Effector CD8-positive, alpha-beta T cell (primary cell): ENCODE results near the gene OR13C5.
"Not testable (repeated sequence)": the region's sequence is repeated elsewhere in the genome, so short reads cannot be mapped to it uniquely, and the experiment has no call there.

Experiments used
- DNase-seq: peaks from one replicate; lab custom pipeline; 2025; lab: John Stamatoyannopoulos, UW
- total RNA-seq, 4 experiments: gene quantifications; one replicate each; lab custom pipeline; 2026; lab: John Stamatoyannopoulos, UW

The OR13C5 gene
- total RNA-seq, result 0 reads per million in 4 experiments

GRCh38 chr9:104599313-104599712 lies at the start of gene OR13C5:
Gene OR13C5 (minus strand): TSS chr9:104599413. CDS start chr9:104599413, 0 bp downstream.
- not testable (repeated sequence) for DNase-seq

GRCh38 chr9:104635456-104635855 lies 36.2 kb upstream of the OR13C5 start:
- no peak for DNase-seq

GRCh38 chr9:104633976-104634520 lies 34.8 kb upstream of the OR13C5 start:
- no peak for DNase-seq

- not testable (repeated sequence) for DNase-seq
Measured at GRCh38 chr9:104625964-104626363, 26.8 kb upstream of the OR13C5 start.

- no peak for DNase-seq
Measured at GRCh38 chr9:104618104-104618503, 18.9 kb upstream of the OR13C5 start, which contains the start of gene OR13C9. Gene OR13C9 (minus strand): TSS chr9:104618204. CDS start chr9:104618204, 0 bp downstream.

GRCh38 chr9:104617418-104617817 lies 18.2 kb upstream of the OR13C5 start:
- no peak for DNase-seq

GRCh38 chr9:104611213-104611612 lies 12.0 kb upstream of the OR13C5 start:
- no peak for DNase-seq

GRCh38 chr9:104608336-104608735 lies 9.1 kb upstream of the OR13C5 start:
- DNase-seq, result no peak

- no peak for DNase-seq
Measured at GRCh38 chr9:104606152-104606551, 6.9 kb upstream of the OR13C5 start.

- DNase-seq, result not testable (repeated sequence)
Measured at GRCh38 chr9:104605527-104605926, 6.3 kb upstream of the OR13C5 start, which contains the start of gene OR13C2. Gene OR13C2 (minus strand): TSS chr9:104605627. CDS start chr9:104605627, 0 bp downstream.

- no peak for DNase-seq
Measured at GRCh38 chr9:104604801-104605200, 5.6 kb upstream of the OR13C5 start.

GRCh38 chr9:104598749-104599148 lies 464 bp downstream of the OR13C5 start:
- not testable (repeated sequence) for DNase-seq

- DNase-seq, result no peak
Measured at GRCh38 chr9:104589626-104590025, 9.6 kb downstream of the OR13C5 start.

GRCh38 chr9:104586496-104587180 lies 12.6 kb downstream of the OR13C5 start:
- no peak for DNase-seq

GRCh38 chr9:104580562-104580961 lies 18.7 kb downstream of the OR13C5 start:
- no peak for DNase-seq

GRCh38 chr9:104577263-104577662 lies 21.9 kb downstream of the OR13C5 start:
- DNase-seq, result no peak

- no peak for DNase-seq
Measured at GRCh38 chr9:104575456-104575855, 23.8 kb downstream of the OR13C5 start.

- DNase-seq, result no peak
Measured at GRCh38 chr9:104572612-104573011, 26.6 kb downstream of the OR13C5 start.

- no peak for DNase-seq
Measured at GRCh38 chr9:104568868-104569267, 30.3 kb downstream of the OR13C5 start, which contains the start of gene OR13C8. Gene OR13C8 (plus strand): TSS chr9:104569168. CDS start chr9:104569168, 0 bp downstream.

GRCh38 chr9:104564358-104564757 lies 34.9 kb downstream of the OR13C5 start:
- no peak for DNase-seq

GRCh38 chr9:104556830-104557634 lies 42.2 kb downstream of the OR13C5 start:
- DNase-seq, result no peak

- DNase-seq, result no peak
Measured at GRCh38 chr9:104555521-104555920, 43.7 kb downstream of the OR13C5 start.
